Keratinocyte (primary cell): ENCODE measurements around the gene HNF4A. TPM values are rescaled to one million over a fixed set of nuclear protein-coding genes. Genes with fewer than 3 reads are reported as not detected.

Source experiments
- DNase-seq: peaks from one replicate; pipeline ENCODE4 v3.0.0-alpha.2; 2011; ENCODE audit warnings: low read depth, missing footprints, low spot score
- FAIRE-seq: peaks from 2 replicates; lab custom pipeline; 2011; peaks lifted over from hg19 to GRCh38; lab: Jason Lieb, UNC
- H2AFZ ChIP-seq: 2 replicates; pipeline ENCODE4 v1.6.0; 2012; ENCODE audit warnings: low read length, control low read depth, inconsistent platforms; ENCODE audit not compliant: control insufficient read depth
- H3K27ac ChIP-seq: 2 replicates; pipeline ENCODE4 v1.5.1; 2011; ENCODE audit warnings: low read length; ENCODE audit not compliant: control insufficient read depth, insufficient read depth
- H3K27me3 ChIP-seq: 3 replicates; pipeline ENCODE4 v1.6.0; 2011; ENCODE audit warnings: low read length; ENCODE audit not compliant: control insufficient read depth, insufficient read depth; ENCODE audit errors: extremely low read depth
- H3K36me3 ChIP-seq, 2 experiments: 2 replicates in 1 of 2; 3 replicates in 1 of 2; pipeline ENCODE4 v1.5.1; 2011; ENCODE audit warnings: low read length in 2 of 2, mild to moderate bottlenecking in 1 of 2; ENCODE audit not compliant: control insufficient read depth in 2 of 2, insufficient read depth in 2 of 2; ENCODE audit errors: extremely low read depth in 1 of 2
- H3K4me1 ChIP-seq: 3 replicates; pipeline ENCODE4 v1.5.1; 2011; ENCODE audit warnings: low read length; ENCODE audit not compliant: control insufficient read depth, insufficient read depth; ENCODE audit errors: extremely low read depth
- H3K4me2 ChIP-seq: 3 replicates; pipeline ENCODE4 v1.6.0; 2011; ENCODE audit warnings: low read depth, low read length; ENCODE audit not compliant: control insufficient read depth, insufficient read depth; ENCODE audit errors: extremely low read depth
- H3K4me3 ChIP-seq, 3 experiments: fragments of 200-600 bp in 1 of 3; sonication (generic) in 1 of 3; 2 replicates in 2 of 3; 3 replicates in 1 of 3; pipeline ENCODE4 v1.5.1; 2011 to 2016; ENCODE audit warnings: low read length in 3 of 3, mild to moderate bottlenecking in 3 of 3, control low read depth in 2 of 3, inconsistent platforms in 1 of 3, low read depth in 1 of 3, mixed read lengths in 1 of 3, mixed run types in 1 of 3, moderate library complexity in 1 of 3; ENCODE audit not compliant: control insufficient read depth in 2 of 3, insufficient read depth in 2 of 3; ENCODE audit errors: extremely low read depth in 1 of 3
- H3K79me2 ChIP-seq: 2 replicates; pipeline ENCODE4 v1.6.0; 2012; ENCODE audit warnings: low read length; ENCODE audit not compliant: control insufficient read depth, insufficient read depth
- H3K9ac ChIP-seq: 3 replicates; pipeline ENCODE4 v1.6.0; 2011; ENCODE audit warnings: low read length; ENCODE audit not compliant: control insufficient read depth, insufficient read depth; ENCODE audit errors: extremely low read depth
- H3K9me1 ChIP-seq: 3 replicates; pipeline ENCODE4 v1.6.0; 2011; ENCODE audit warnings: low read length; ENCODE audit not compliant: control insufficient read depth, insufficient read depth; ENCODE audit errors: extremely low read depth
- H3K9me3 ChIP-seq: 2 replicates; pipeline ENCODE4 v1.5.1; 2012; ENCODE audit warnings: low read depth, low read length; ENCODE audit not compliant: control insufficient read depth
- H4K20me1 ChIP-seq: 3 replicates; pipeline ENCODE4 v1.6.0; 2011; ENCODE audit warnings: low read length; ENCODE audit not compliant: control insufficient read depth, insufficient read depth; ENCODE audit errors: extremely low read depth
- EZH2 ChIP-seq: IDR thresholded peaks from one replicate; pipeline ENCODE4 v1.6.1; 2012; ENCODE audit warnings: inconsistent platforms, mild to moderate bottlenecking, low read length, moderate library complexity
- dilution Hi-C: fragments of 300-500 bp; cut with MboI; formaldehyde crosslinking; loops from one replicate; pipeline ENCODE4 v1.7.0; 2020; ENCODE audit warnings: low sequenced_read_pairs; ENCODE audit not compliant: extremely low pct_ligation_motif_present
- polyA plus RNA-seq, 5 experiments: library from polyadenylated mRNA; depleted of rRNA in 3 of 5; stranded (reverse) in 3 of 5; stranded (forward) in 1 of 5; unstranded in 1 of 5; fragments of >200 nt; gene quantifications; 1 replicate in 1 of 5; 2 replicates in 3 of 5; 3 replicates in 1 of 5; pipeline versions ENCODE4 v1.2.1 to v1.2.3, GENCODE V29; 2011 to 2012; ENCODE audit warnings: missing spikeins in 2 of 5, low read depth in 1 of 5, low replicate concordance in 1 of 5
- TF ChIP-seq, protein P1 (sequence below), 3 experiments: IDR thresholded peaks in 1 of 3; conservative IDR thresholded peaks in 1 of 3; optimal IDR thresholded peaks in 1 of 3; 2 replicates in 2 of 3; 3 replicates in 1 of 3; pipeline versions ENCODE3 to v1.5.1; 2011; ENCODE audit warnings: low read length in 3 of 3, mild to moderate bottlenecking in 3 of 3, moderate library complexity in 2 of 3, control low read depth in 1 of 3, inconsistent platforms in 1 of 3; ENCODE audit not compliant: insufficient read depth in 2 of 3; ENCODE audit errors: extremely low read depth in 1 of 3

Gene HNF4A
- polyA plus RNA-seq, 1 donor (not counting 4 experiments of a cell fraction or from before 2014, with no cell fraction given): not detected

DNA sequence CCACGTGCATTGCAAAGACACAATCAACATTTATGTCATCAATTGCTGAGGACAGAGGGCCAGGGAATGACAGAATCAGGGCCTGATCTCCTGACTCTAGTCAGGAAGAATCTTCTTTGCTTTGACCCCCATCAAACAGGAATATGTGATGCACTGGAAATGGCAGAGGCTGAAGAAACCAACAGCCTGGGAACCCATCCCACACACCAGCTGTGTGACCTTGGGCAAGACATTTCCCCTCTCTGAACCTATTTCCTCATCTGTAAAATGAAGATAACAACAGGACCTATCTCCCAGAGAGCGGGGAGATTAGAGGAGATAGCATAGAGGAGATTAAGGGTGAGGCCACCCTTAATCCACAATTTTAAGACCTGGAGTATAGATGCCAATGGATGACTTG is 1.5 kb downstream of the HNF4A start:
- TF ChIP-seq EZH2: no peak
- TF ChIP-seq, protein P1, sequence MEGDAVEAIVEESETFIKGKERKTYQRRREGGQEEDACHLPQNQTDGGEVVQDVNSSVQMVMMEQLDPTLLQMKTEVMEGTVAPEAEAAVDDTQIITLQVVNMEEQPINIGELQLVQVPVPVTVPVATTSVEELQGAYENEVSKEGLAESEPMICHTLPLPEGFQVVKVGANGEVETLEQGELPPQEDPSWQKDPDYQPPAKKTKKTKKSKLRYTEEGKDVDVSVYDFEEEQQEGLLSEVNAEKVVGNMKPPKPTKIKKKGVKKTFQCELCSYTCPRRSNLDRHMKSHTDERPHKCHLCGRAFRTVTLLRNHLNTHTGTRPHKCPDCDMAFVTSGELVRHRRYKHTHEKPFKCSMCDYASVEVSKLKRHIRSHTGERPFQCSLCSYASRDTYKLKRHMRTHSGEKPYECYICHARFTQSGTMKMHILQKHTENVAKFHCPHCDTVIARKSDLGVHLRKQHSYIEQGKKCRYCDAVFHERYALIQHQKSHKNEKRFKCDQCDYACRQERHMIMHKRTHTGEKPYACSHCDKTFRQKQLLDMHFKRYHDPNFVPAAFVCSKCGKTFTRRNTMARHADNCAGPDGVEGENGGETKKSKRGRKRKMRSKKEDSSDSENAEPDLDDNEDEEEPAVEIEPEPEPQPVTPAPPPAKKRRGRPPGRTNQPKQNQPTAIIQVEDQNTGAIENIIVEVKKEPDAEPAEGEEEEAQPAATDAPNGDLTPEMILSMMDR (optimal IDR thresholded peaks at IDR 0.05 in 1 of 3, IDR thresholded peaks at IDR 0.05 in 1 of 3, conservative IDR thresholded peaks at IDR 0.05 in 1 of 3; ENCODE audit: extremely low read depth in 1 of 3, insufficient read depth in 2 of 3, low read length in 3 of 3): no peak
- Histone ChIP-seq H3K4me2 (no peak overlapping the region), H2AFZ (no peak overlapping the region), H3K36me3 (no peaks in the 10 kb centered on the region), H3K27ac (no peak overlapping the region), H3K4me3 (no peak overlapping the region), H3K4me1 (no peaks in the 10 kb centered on the region), H3K9ac (no peak overlapping the region), H4K20me1 (no peaks in the 10 kb centered on the region), H3K9me1 (no peaks in the 10 kb centered on the region), H3K79me2 (no peaks in the 10 kb centered on the region), H3K9me3 (no peaks in the 10 kb centered on the region), H3K27me3 (peaks cover 3% of the 10 kb centered on the region)
- FAIRE-seq: no peak
- DNase-seq: no peak
- dilution Hi-C loops: no loop called here

DNA sequence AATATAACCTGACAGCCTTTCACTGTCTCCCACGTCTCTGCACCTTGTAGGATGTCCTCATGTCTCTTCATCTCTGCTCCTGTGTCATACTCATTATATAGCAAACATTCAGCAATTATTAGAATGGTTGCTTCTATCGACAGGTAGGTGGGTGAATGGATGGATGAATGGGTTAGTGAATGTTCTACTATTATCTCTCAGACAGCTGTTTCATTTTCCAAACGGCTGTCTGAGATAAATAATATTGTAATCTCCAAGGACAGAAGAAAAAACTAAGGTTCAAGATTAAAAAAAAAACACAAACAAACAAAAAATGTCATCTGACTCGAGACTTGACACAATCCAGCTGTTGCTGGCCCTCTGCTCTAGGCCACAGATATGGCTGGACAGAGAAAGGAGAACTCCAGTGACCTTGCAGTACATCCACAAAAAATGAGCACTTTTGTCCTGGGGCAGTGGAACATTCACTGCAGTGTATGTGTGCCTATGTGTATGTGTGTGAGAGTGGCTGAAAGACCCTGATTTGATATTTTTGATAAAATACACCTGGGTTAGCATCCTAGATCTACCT is 2.1 kb downstream of the HNF4A start:
- no peak overlapping the region for H3K9ac ChIP-seq
- H3K4me3 ChIP-seq: no peak overlapping the region
- no peak overlapping the region for H3K4me2 ChIP-seq
- H3K79me2 ChIP-seq: no peaks in the 10 kb centered on the region
- FAIRE-seq: no peak
- no peak for DNase-seq
- H3K27me3 ChIP-seq: peaks cover 3% of the 10 kb centered on the region
- H3K27ac ChIP-seq: no peak overlapping the region
- no peaks in the 10 kb centered on the region for H3K9me3 ChIP-seq
- dilution Hi-C loops: no loop called here
- no peaks in the 10 kb centered on the region for H3K4me1 ChIP-seq
- TF ChIP-seq, protein P1 (optimal IDR thresholded peaks at IDR 0.05 in 1 of 3, IDR thresholded peaks at IDR 0.05 in 1 of 3, conservative IDR thresholded peaks at IDR 0.05 in 1 of 3; ENCODE audit: extremely low read depth in 1 of 3, insufficient read depth in 2 of 3, low read length in 3 of 3): no peak
- no peak for TF ChIP-seq EZH2
- no peak overlapping the region for H2AFZ ChIP-seq
- H3K9me1 ChIP-seq: no peaks in the 10 kb centered on the region
- H4K20me1 ChIP-seq: no peaks in the 10 kb centered on the region
- H3K36me3 ChIP-seq: no peaks in the 10 kb centered on the region
